HCT116 (cell line): ENCODE measurements around the gene PCCA. TPM values are rescaled to one million over a fixed set of nuclear protein-coding genes. Genes with fewer than 3 reads are reported as not detected.

Experiments used
- ATAC-seq: fragments of 200-7000 bp; cut with Tn5 transposase; 2 replicates; pipeline ENCODE4 v1.9.1; 2020; ENCODE audit warnings: mild to moderate bottlenecking, moderate library complexity
- BruUV-seq: library from RNA; stranded (reverse); fragments of 400-500 nt; replicated peaks from 2 replicates; lab custom pipeline; 2021; lab: Mats Ljungman, UMichigan
- CTCF ChIA-PET: fragments of 300-600 bp; sonication (Branson Sonifier 250); formaldehyde crosslinking; loops from one replicate; lab custom pipeline; 2021; ENCODE audit warnings: antibody characterized with exemption; lab: Charles Lee
- POLR2A ChIA-PET: fragments of 300-600, 350-600 bp; sonication (Branson Sonifier 250); formaldehyde crosslinking; loops from one replicate; lab custom pipeline; 2021; ENCODE audit warnings: antibody characterized with exemption; lab: Charles Lee
- RAD21 ChIA-PET, 2 experiments: fragments of 300-600 bp; sonication (Branson Sonifier 250); formaldehyde crosslinking; loops; one replicate each; lab custom pipeline; 2023; ENCODE audit warnings: low total read pairs in 2 of 2; ENCODE audit not compliant: uncharacterized antibody in 2 of 2, unreplicated experiment in 2 of 2, low non-redundant PET in 1 of 2; lab: Charles Lee
- DNase-seq: peaks from one replicate; pipeline ENCODE4 v3.0.0-alpha.2; 2010; ENCODE audit warnings: low read depth, low spot score
- H2AFZ ChIP-seq: fragments of 200-600 bp; shearing (Covaris generic), sonication (generic); 2 replicates; pipeline ENCODE4 v1.6.1; 2017; ENCODE audit warnings: low read depth, mixed run types, mixed read lengths, antibody characterized with exemption, low read length; ENCODE audit not compliant: poor library complexity, severe bottlenecking
- H3K27ac ChIP-seq: 2 replicates; pipeline ENCODE4 v1.5.1; 2012; ENCODE audit warnings: low read depth, low read length
- H3K27me3 ChIP-seq: fragments of 200-600 bp; sonication (generic); 2 replicates; pipeline ENCODE4 v1.6.1; 2016; ENCODE audit warnings: mixed run types, low read length, mixed read lengths; ENCODE audit not compliant: insufficient read depth
- H3K36me3 ChIP-seq, 2 experiments: fragments of 200-500 bp in 1 of 2; fragments of 200-600 bp in 1 of 2; sonication (Bioruptor generic) in 1 of 2; sonication (generic) in 1 of 2; 2 replicates each; pipeline versions ENCODE4 v1.5.1 to v1.6.1; 2014 to 2016; ENCODE audit warnings: low read length in 2 of 2, inconsistent platforms in 1 of 2, mixed read lengths in 1 of 2, mixed run types in 1 of 2; ENCODE audit not compliant: insufficient read depth in 2 of 2, control insufficient read depth in 1 of 2
- H3K4me1 ChIP-seq, 2 experiments: fragments of 200-600 bp in 1 of 2; sonication (generic) in 1 of 2; 2 replicates each; pipeline versions ENCODE4 v1.5.1 to v1.6.1; 2012 to 2017; ENCODE audit warnings: low read length in 2 of 2, inconsistent platforms in 1 of 2, mild to moderate bottlenecking in 1 of 2, mixed read lengths in 1 of 2, mixed run types in 1 of 2, moderate library complexity in 1 of 2; ENCODE audit not compliant: insufficient read depth in 2 of 2, control insufficient read depth in 1 of 2
- H3K4me2 ChIP-seq: fragments of 200-600 bp; sonication (generic); 2 replicates; pipeline ENCODE4 v1.6.1; 2017; ENCODE audit warnings: mixed run types, low read length, mixed read lengths
- H3K4me3 ChIP-seq, 2 experiments: fragments of 200-600 bp in 1 of 2; sonication (generic) in 1 of 2; replicated peaks in 1 of 2; 2 replicates each; pipeline ENCODE4 v1.5.1; 2011 to 2016; ENCODE audit warnings: low read length in 2 of 2, control low read depth in 1 of 2, low read depth in 1 of 2, mild to moderate bottlenecking in 1 of 2, mixed read lengths in 1 of 2, mixed run types in 1 of 2
- H3K79me2 ChIP-seq: fragments of 200-600 bp; sonication (generic); 2 replicates; pipeline ENCODE4 v1.6.1; 2017; ENCODE audit warnings: mild to moderate bottlenecking, mixed run types, low read length, moderate library complexity, mixed read lengths; ENCODE audit not compliant: insufficient read depth
- H3K9ac ChIP-seq: fragments of 200-600 bp; sonication (generic); 2 replicates; pipeline ENCODE4 v1.6.1; 2016; ENCODE audit warnings: low read length, mixed read lengths
- H3K9me2 ChIP-seq: fragments of 200-600 bp; sonication (generic), shearing (Covaris generic); 2 replicates; pipeline ENCODE4 v1.6.1; 2017; ENCODE audit warnings: mixed run types, mild to moderate bottlenecking, moderate library complexity; ENCODE audit not compliant: insufficient read depth
- H3K9me3 ChIP-seq, 2 experiments: fragments of 200-500 bp in 1 of 2; fragments of 200-600 bp in 1 of 2; sonication (Bioruptor generic) in 1 of 2; sonication (generic) in 1 of 2; 2 replicates each; pipeline ENCODE4 v1.6.1; 2014 to 2017; ENCODE audit warnings: low read length in 2 of 2, mixed read lengths in 2 of 2, inconsistent platforms in 1 of 2, low read depth in 1 of 2, mild to moderate bottlenecking in 1 of 2, mixed run types in 1 of 2, moderate library complexity in 1 of 2; ENCODE audit not compliant: control insufficient read depth in 1 of 2, insufficient read depth in 1 of 2
- H4K20me1 ChIP-seq: fragments of 200-600 bp; sonication (generic), shearing (Covaris generic); 2 replicates; pipeline ENCODE4 v1.6.1; 2017; ENCODE audit warnings: mixed run types, mild to moderate bottlenecking, moderate library complexity; ENCODE audit not compliant: insufficient read depth
- CEBPB ChIP-seq: IDR thresholded peaks from 2 replicates; pipeline ENCODE4 v1.6.1; 2012; ENCODE audit warnings: low read depth
- EGR1 ChIP-seq: IDR thresholded peaks from 2 replicates; pipeline ENCODE4 v1.6.1; 2012; ENCODE audit warnings: low read depth
- EZH2 ChIP-seq: fragments of 200-600 bp; sonication (generic); IDR thresholded peaks from 2 replicates; pipeline ENCODE4 v1.6.1; 2017; ENCODE audit warnings: antibody characterized with exemption, mixed run types
- FOSL1 ChIP-seq: IDR thresholded peaks from 2 replicates; pipeline ENCODE4 v1.6.1; 2012; ENCODE audit warnings: low read depth
- JUND ChIP-seq: IDR thresholded peaks from 2 replicates; pipeline ENCODE4 v1.6.1; 2012
- POLR2A ChIP-seq: IDR thresholded peaks from 2 replicates; pipeline ENCODE4 v1.7.0; 2011; ENCODE audit warnings: borderline replicate concordance; ENCODE audit not compliant: insufficient read depth, insufficient read length; ENCODE audit errors: extremely low read depth
- POLR2AphosphoS5 ChIP-seq: IDR thresholded peaks from 2 replicates; pipeline ENCODE4 v1.6.1; 2011; ENCODE audit warnings: mild to moderate bottlenecking, low read depth, low read length, moderate library complexity
- SRF ChIP-seq: IDR thresholded peaks from 2 replicates; pipeline ENCODE4 v1.6.1; 2012; ENCODE audit warnings: low read depth
- ZFX ChIP-seq: fragments of 450-650 bp; IDR thresholded peaks from 2 replicates; pipeline ENCODE4 v1.6.1; 2017
- ZNF274 ChIP-seq: fragments of 200-500 bp; sonication (Bioruptor generic); IDR thresholded peaks from 2 replicates; pipeline ENCODE4 v1.6.1; 2014; ENCODE audit warnings: mild to moderate bottlenecking, low read depth, low read length, inconsistent platforms
- intact Hi-C: fragments of 100-400 bp; cut with micrococcal nuclease; formaldehyde crosslinking; loops from 2 replicates; pipeline ENCODE4 v1.10.0; 2022
- total RNA-seq: library from RNA; stranded (reverse); gene quantifications from one replicate; pipeline ENCODE4 v1.2.1, GENCODE V29; 2021; ENCODE audit not compliant: unreplicated experiment
- TF ChIP-seq, protein P1 (sequence below): IDR thresholded peaks from 2 replicates; pipeline ENCODE4 v1.6.1; 2012
- TF ChIP-seq, protein P2 (sequence below): IDR thresholded peaks from 2 replicates; pipeline ENCODE4 v1.6.1; 2012; ENCODE audit warnings: low read depth
- TF ChIP-seq, protein P3 (sequence below): IDR thresholded peaks from 2 replicates; pipeline ENCODE4 v1.6.1; 2012
- TF ChIP-seq, protein P4 (sequence below), 3 experiments: fragments of 200-600 bp in 1 of 3; sonication (generic) in 1 of 3; IDR thresholded peaks in 2 of 3; conservative IDR thresholded peaks in 1 of 3; 2 replicates each; pipeline ENCODE4 v1.5.1; 2012 to 2017; ENCODE audit warnings: low read depth in 2 of 3, low read length in 2 of 3, antibody characterized with exemption in 1 of 3, borderline replicate concordance in 1 of 3, control low read depth in 1 of 3, mild to moderate bottlenecking in 1 of 3, mixed read lengths in 1 of 3, mixed run types in 1 of 3, moderate library complexity in 1 of 3; ENCODE audit not compliant: insufficient read depth in 1 of 3

Gene PCCA
- total RNA-seq, 1 experiment from 2014 or later: 23.0 TPM

GRCh38 chr13:100443278-100443997, 354.5 kb downstream of the PCCA start:
- no peaks in the 10 kb centered on the region for H4K20me1 ChIP-seq
- ChIA-PET CTCF (no interaction called here), POLR2A (interaction anchor here (0.7 kb wide), 1 partner anchor 477 kb away, joined by 4 read pairs; no protein-coding TSS in a partner anchor), RAD21 (interaction anchor here in 1 of 2 experiments (1.9 kb wide), 1 partner anchor 71 kb away, joined by 4 read pairs; no protein-coding TSS in a partner anchor)
- H3K79me2 ChIP-seq: no peaks in the 10 kb centered on the region
- no peaks in the 10 kb centered on the region for H3K9me2 ChIP-seq
- no TSS peak for BruUV-seq
- no peaks in the 10 kb centered on the region for H3K36me3 ChIP-seq
- ATAC-seq: peak; percentile 51
- no peak overlapping the region for H3K9ac ChIP-seq
- H3K4me2 ChIP-seq: peak overlapping the region; percentile 42
- peaks cover 42 to 59% of the 10 kb centered on the region in 2 experiments for H3K4me1 ChIP-seq
- no peak overlapping the region for H2AFZ ChIP-seq
- intact Hi-C loops: loop anchor here (2.0 kb wide), 1 partner anchor 71 kb away; no protein-coding TSS in a partner anchor
- H3K4me3 ChIP-seq: no peak overlapping the region
- peak overlapping the region; percentile 36 for H3K27ac ChIP-seq
- no peak for DNase-seq
- no peaks in the 10 kb centered on the region for H3K27me3 ChIP-seq
- H3K9me3 ChIP-seq: no peaks in the 10 kb centered on the region
- TF ChIP-seq EZH2: no peak
- TF ChIP-seq, protein P1, sequence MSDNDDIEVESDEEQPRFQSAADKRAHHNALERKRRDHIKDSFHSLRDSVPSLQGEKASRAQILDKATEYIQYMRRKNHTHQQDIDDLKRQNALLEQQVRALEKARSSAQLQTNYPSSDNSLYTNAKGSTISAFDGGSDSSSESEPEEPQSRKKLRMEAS: 0 out of 2 replicates have a peak, but pooled peaks have one; percentile 12
- TF ChIP-seq, all 23 proteins: peak for 1

GRCh38 chr13:100443998-100444328, 355.1 kb downstream of the PCCA start:
- peak; percentile 41 for ATAC-seq
- Histone ChIP-seq H3K79me2 (no peaks in the 10 kb centered on the region), H3K27ac (peak overlapping the region; percentile 36), H3K4me2 (peak overlapping the region; percentile 42), H3K9ac (no peak overlapping the region), H3K4me1 (peaks cover 42 to 59% of the 10 kb centered on the region in 2 experiments), H4K20me1 (no peaks in the 10 kb centered on the region), H3K9me2 (no peaks in the 10 kb centered on the region), H3K4me3 (no peak overlapping the region), H3K36me3 (no peaks in the 10 kb centered on the region), H3K27me3 (no peaks in the 10 kb centered on the region), H2AFZ (no peak overlapping the region), H3K9me3 (no peaks in the 10 kb centered on the region)
- intact Hi-C loops: loop anchor here (2.0 kb wide), 1 partner anchor 71 kb away; no protein-coding TSS in a partner anchor
- ChIA-PET RAD21 (no interaction called here), POLR2A (interaction anchor here (0.7 kb wide), 1 partner anchor 477 kb away, joined by 4 read pairs; no protein-coding TSS in a partner anchor), CTCF (no interaction called here)
- DNase-seq: no peak
- no TSS peak for BruUV-seq
- no peak for TF ChIP-seq POLR2AphosphoS5
- no peak for TF ChIP-seq ZNF274
- no peak for TF ChIP-seq SRF
- TF ChIP-seq POLR2A: no peak
- TF ChIP-seq ZFX: no peak
- no peak for TF ChIP-seq JUND
- TF ChIP-seq, protein P1: no peak
- TF ChIP-seq CEBPB: no peak
- TF ChIP-seq EGR1: no peak
- TF ChIP-seq FOSL1: no peak
- TF ChIP-seq, protein P2, sequence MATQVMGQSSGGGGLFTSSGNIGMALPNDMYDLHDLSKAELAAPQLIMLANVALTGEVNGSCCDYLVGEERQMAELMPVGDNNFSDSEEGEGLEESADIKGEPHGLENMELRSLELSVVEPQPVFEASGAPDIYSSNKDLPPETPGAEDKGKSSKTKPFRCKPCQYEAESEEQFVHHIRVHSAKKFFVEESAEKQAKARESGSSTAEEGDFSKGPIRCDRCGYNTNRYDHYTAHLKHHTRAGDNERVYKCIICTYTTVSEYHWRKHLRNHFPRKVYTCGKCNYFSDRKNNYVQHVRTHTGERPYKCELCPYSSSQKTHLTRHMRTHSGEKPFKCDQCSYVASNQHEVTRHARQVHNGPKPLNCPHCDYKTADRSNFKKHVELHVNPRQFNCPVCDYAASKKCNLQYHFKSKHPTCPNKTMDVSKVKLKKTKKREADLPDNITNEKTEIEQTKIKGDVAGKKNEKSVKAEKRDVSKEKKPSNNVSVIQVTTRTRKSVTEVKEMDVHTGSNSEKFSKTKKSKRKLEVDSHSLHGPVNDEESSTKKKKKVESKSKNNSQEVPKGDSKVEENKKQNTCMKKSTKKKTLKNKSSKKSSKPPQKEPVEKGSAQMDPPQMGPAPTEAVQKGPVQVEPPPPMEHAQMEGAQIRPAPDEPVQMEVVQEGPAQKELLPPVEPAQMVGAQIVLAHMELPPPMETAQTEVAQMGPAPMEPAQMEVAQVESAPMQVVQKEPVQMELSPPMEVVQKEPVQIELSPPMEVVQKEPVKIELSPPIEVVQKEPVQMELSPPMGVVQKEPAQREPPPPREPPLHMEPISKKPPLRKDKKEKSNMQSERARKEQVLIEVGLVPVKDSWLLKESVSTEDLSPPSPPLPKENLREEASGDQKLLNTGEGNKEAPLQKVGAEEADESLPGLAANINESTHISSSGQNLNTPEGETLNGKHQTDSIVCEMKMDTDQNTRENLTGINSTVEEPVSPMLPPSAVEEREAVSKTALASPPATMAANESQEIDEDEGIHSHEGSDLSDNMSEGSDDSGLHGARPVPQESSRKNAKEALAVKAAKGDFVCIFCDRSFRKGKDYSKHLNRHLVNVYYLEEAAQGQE: no peak
- TF ChIP-seq, protein P3, sequence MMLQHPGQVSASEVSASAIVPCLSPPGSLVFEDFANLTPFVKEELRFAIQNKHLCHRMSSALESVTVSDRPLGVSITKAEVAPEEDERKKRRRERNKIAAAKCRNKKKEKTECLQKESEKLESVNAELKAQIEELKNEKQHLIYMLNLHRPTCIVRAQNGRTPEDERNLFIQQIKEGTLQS: no peak
- TF ChIP-seq, protein P4, sequence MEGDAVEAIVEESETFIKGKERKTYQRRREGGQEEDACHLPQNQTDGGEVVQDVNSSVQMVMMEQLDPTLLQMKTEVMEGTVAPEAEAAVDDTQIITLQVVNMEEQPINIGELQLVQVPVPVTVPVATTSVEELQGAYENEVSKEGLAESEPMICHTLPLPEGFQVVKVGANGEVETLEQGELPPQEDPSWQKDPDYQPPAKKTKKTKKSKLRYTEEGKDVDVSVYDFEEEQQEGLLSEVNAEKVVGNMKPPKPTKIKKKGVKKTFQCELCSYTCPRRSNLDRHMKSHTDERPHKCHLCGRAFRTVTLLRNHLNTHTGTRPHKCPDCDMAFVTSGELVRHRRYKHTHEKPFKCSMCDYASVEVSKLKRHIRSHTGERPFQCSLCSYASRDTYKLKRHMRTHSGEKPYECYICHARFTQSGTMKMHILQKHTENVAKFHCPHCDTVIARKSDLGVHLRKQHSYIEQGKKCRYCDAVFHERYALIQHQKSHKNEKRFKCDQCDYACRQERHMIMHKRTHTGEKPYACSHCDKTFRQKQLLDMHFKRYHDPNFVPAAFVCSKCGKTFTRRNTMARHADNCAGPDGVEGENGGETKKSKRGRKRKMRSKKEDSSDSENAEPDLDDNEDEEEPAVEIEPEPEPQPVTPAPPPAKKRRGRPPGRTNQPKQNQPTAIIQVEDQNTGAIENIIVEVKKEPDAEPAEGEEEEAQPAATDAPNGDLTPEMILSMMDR (IDR thresholded peaks at IDR 0.05 in 2 of 3, conservative IDR thresholded peaks at IDR 0.05 in 1 of 3; ENCODE audit: borderline replicate concordance in 1 of 3, insufficient read depth in 1 of 3, low read depth in 2 of 3, low read length in 2 of 3): no peak
